Right lung (tissue), 5 donors: Measurements from ENCODE around the gene HIP1R. TPM values are rescaled to one million over a fixed set of nuclear protein-coding genes. Genes with fewer than 3 reads are reported as not detected.

ENCODE experiments used
- polyA plus RNA-seq, 5 donors: library from polyadenylated mRNA; unstranded; fragments of 120-200 nt; gene quantifications; one replicate each; pipeline versions ENCODE4 v1.2.1 to v1.2.3, GENCODE V29; 2013; ENCODE audit warnings: inconsistent platforms in 1 of 5, low replicate concordance in 1 of 5; ENCODE audit not compliant: insufficient read length in 5 of 5, insufficient read depth in 1 of 5

The HIP1R gene
- polyA plus RNA-seq, 5 donors: 21.6 to 31.7 (median 27.4) TPM

Other genes with a start within 250 kb of the HIP1R start
- under 1 TPM in 4 of 5 donors, not detected in 1; 0.09 to 0.30 (median 0.21) TPM for gene HCAR2, start 132.1 kb upstream of the HIP1R start, polyA plus RNA-seq
- gene HCAR3, start 118.6 kb upstream of the HIP1R start, polyA plus RNA-seq: under 1 TPM; 0.09 to 0.10 (median 0.09) TPM
- under 1 TPM; 0.23 to 0.49 (median 0.38) TPM for gene HCAR1, start 104.6 kb upstream of the HIP1R start, polyA plus RNA-seq
- gene DENR, start 82.6 kb upstream of the HIP1R start, polyA plus RNA-seq: 10 to 100 TPM; 76.3 to 92.5 (median 89.4) TPM
- gene CCDC62, start 60.9 kb upstream of the HIP1R start, polyA plus RNA-seq: under 1 TPM; 0.35 to 0.75 (median 0.44) TPM
- gene VPS37B, start 60.7 kb downstream of the HIP1R start, polyA plus RNA-seq: 10 to 100 TPM; 21.1 to 33.0 (median 24.2) TPM
- gene ABCB9, start 131.0 kb downstream of the HIP1R start, polyA plus RNA-seq: 10 to 100 TPM in 2 of 5 donors, 1 to 10 TPM in 3; 6.9 to 11.5 (median 9.0) TPM
- gene OGFOD2, start 139.8 kb downstream of the HIP1R start, polyA plus RNA-seq: 10 to 100 TPM; 15.1 to 23.7 (median 16.8) TPM
- 100 to 1,000 TPM; 139 to 250 (median 155) TPM for gene ARL6IP4, start 145.2 kb downstream of the HIP1R start, polyA plus RNA-seq